HG03025 (cell line): ENCODE measurements around the gene PADI2.

Experiments
- ATAC-seq: cut with Tn5 transposase; IDR thresholded peaks from one replicate; pipeline ENCODE4 v1.9.1; 2021; ENCODE audit warnings: mild to moderate bottlenecking, moderate library complexity; ENCODE audit not compliant: unreplicated experiment, low FRiP score

Gene PADI2

GRCh38 chr1:17119076-17119772 lies at the start of gene PADI2:
TSS of gene PADI2 (minus strand) at chr1:17119451. CDS start at chr1:17119371, 80 bp downstream.
- no peak for ATAC-seq

- no peak for ATAC-seq
These were observed 49.0 kb upstream of the PADI2 start for GRCh38 chr1:17168091-17168876.

GRCh38 chr1:17167786-17168090 lies 48.5 kb upstream of the PADI2 start:
- no peak for ATAC-seq

DNA sequence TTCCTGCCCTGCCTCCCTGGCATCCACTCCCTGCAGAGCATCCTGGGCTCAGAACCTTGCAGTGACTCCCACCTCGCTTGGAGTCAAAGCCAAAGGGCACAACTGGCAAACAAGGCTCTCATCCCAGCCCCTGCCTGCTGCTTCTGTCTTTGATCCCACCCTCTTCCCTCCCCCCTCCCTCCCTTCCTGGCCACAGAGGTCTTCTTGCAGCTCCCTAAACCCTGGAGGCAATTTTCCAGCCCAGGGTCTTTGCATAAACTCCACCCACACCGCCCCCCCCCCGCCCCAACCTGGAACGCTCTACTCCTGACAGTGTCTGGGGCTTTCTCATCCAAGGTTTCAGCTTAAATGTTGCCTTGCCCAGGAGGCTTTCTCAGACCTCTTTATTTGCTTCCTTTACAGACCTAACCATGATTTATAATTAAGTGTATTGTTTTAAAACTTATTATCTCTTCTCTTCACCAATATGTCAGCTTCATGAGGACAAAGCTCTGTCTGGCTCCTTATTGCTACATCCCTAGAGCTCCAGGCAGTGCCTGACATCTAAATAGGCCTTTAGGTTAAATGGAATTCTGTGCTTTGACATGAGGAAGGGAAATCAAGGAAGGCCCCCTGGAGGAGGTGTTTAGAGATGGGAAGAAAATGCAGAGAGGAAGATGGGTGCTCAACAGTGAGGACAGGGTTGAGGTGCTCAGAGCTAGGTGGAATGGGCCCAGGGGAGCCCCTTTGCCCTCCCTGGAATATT lies 48.0 kb upstream of the PADI2 start:
- ATAC-seq: no peak

GRCh38 chr1:17165823-17166222 lies 46.6 kb upstream of the PADI2 start:
- ATAC-seq: no peak

DNA sequence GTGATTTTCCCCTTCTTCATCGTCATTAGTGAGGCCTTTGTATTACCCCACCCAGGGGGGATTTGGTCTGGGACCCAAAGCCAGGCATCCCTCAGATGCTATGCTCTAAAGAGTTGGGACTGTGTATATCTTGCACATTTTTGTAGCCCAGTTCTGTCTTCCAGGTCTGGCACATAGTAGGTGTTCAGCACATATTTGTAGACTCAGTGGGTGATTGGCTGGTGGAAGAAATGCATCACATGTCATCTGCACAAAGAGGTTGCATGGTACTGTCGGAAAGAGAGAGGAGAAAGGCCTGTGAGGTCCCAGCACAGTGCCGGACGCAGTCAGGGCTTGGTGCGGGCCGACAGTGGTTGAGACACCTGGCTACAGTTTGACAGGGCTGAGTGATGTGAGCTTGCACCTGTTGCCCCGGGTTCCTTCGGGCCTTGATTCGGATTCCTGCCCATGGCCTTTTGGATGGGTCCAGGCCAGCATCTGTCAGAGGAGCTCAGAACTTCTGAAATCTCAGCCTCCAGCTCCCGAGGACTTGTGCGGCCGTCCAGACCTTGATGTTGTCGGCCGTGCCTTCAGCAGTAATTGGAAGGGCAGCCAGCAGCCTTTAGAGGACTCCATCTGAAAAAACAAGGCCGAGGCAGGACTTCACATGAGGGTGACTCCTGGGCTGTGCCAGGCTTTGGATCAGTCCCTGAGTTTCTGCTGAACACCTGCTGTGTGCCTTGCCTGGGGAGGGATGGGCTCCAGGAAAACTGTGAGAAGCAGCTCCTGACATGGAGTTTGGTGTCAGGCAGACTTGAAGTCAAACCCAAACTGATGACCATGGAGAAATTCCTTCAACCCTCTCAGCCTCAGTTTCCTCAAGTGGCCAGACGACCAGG lies 44.8 kb upstream of the PADI2 start:
- ATAC-seq: no peak

GRCh38 chr1:17163371-17163770 lies 44.1 kb upstream of the PADI2 start:
- no peak for ATAC-seq

DNA sequence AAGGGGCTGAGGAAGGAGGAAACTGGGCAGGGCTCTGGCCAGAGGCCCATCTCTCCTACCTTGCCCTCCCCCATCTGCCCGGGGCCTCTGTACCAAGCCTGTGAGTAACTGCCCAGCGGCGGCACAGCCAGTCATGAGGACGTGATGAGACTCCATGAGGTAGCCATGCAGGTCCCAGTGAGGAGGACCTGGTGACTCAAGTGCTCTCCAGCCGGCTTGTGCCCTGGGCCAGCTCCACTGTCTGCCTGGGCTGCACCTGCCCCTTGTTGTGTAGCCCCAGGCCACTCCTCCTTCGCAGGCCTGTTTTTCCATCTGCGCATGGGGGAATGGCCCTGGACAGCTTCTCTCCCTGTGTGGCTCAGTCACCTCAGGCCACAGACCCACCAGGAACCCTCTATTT lies 43.7 kb upstream of the PADI2 start:
- ATAC-seq: no peak

GRCh38 chr1:17161926-17162800 lies 42.9 kb upstream of the PADI2 start:
- ATAC-seq: no peak

- ATAC-seq: no peak
These were observed 42.0 kb upstream of the PADI2 start for GRCh38 chr1:17161137-17161740.

DNA sequence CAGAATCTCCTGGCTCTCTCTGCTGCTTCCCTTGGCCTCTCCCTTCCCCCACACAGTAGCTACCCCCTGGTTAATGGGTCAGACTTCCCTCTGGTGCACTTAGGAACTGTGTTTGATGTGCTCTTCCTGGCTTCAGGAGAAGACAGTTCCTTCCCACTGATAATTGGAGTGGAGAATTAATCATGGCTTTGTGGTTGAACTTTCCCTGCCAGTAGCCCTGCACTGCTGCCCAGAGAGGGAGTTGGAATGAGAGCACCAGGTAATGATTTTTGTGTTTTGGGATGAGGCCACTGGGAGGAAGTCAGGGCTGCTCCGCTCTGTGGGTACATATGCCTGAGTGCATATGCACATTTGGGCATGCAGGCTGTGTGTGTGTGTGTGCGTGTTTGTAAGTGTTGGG lies 39.7 kb upstream of the PADI2 start:
- no peak for ATAC-seq

DNA sequence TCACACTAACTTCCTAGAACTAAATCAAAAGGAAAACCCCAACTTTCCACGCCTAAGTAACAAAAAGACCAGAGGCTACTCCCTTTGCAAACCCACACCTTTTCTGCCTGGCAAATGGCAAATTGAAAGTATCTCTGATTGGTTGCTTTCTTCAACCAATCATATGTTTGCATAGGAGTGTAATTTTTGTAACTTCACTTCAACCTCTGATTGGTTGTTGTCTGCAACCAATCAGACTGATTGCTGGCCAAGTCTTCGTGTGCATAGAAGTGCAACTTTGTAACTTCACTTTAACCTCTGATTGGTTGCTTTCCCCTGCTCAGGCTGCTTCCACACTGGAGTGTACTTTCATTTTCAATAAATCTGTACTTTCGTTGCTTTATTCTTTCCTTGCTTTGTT lies 36.9 kb upstream of the PADI2 start:
- ATAC-seq: no peak

GRCh38 chr1:17155257-17155920 lies 36.1 kb upstream of the PADI2 start:
- ATAC-seq: no peak

DNA sequence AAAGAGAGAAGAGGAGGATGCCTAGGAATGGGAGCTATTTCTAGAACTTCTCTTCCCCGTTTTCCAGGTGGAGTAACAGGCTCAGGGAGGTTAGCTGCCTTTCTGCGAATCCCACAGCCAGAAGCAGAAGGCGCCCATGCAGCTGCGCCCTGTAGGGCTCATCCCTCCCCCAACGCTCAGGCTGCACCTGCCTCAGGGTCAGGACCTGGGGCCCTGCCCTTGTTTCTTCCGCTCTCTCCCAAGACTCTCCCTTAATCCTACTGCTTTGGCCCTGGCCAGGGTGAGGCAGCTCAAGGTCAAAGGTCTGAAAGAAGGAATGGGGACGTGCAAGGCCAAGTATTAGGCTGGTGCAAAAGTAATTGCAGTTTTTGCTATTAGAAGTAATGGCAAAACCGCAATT lies 30.5 kb upstream of the PADI2 start:
- ATAC-seq: no peak

- ATAC-seq: no peak
These were observed 29.8 kb upstream of the PADI2 start for GRCh38 chr1:17148950-17149608.

DNA sequence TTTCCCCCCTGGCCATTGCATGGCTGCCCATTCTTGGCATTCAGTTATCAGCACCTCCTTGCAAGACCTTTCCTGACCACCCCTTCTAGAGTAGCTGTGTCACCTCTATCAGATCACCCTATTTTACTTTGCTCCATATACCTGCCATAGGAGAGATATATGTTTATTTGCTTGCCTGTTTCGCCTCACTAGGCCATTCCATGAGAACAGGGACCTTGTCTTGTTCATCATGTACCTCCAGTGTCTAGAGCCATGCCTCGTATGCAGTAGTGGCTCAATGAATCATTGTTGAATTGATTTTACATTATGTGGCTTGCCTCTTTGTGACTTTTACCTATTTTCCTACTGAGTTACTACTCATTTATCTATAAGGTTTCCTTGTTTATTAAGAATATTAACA lies 26.4 kb upstream of the PADI2 start:
- no peak for ATAC-seq

DNA sequence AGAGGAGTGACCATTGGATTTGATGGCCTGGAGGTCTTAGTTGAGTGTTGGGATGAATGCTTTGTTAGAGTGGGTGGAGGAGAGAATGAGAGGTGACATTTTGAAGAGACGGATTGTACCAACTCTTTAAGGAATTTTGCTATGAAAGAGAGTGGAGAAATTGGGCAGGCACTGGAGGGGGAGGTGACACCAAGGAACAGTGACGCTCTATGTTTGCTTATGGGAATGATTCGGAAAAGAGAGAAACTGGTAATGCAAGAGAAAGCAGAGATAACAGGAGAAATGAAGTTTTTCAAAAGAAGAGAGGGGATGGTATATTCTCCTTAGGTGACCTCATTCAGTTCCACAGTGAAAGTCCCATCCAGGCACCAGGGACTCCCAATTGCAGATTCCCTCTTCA lies 24.5 kb upstream of the PADI2 start:
- no peak for ATAC-seq
